ENCODE results near the gene EIF1. TPM values are rescaled to one million over a fixed set of nuclear protein-coding genes. Genes with fewer than 3 reads are reported as not detected.

EIF1 gene
- total RNA-seq, 2 experiments from 2014 or later = 869 to 977 TPM

GRCh38 chr17:41730479-41730878 lies 41.8 kb downstream of the EIF1 start:
- Mint-ChIP-seq H3K36me3 (ENCODE audit: low read depth) (no peaks in the 10 kb centered on the region), H3K4me1 (peaks cover 2% of the 10 kb centered on the region), H3K9me3 (ENCODE audit: low read depth) (no peaks in the 10 kb centered on the region), H3K4me3 (no peak overlapping the region), H3K27ac (no peak overlapping the region), H3K27me3 (peaks cover 28% of the 10 kb centered on the region)
- DNase-seq (no peak), ATAC-seq (no peak)
- intact Hi-C loops (cut with DNase I, micrococcal nuclease) = loop anchor here in 1 of 2 experiments (10.0 kb wide), 1 partner anchor 134 kb away; the partner anchor contains the start of gene KLHL11
- CTCF ChIA-PET = interaction anchor here (0.8 kb wide), 1 partner anchor 40 kb away, joined by 3 read pairs; no protein-coding TSS in a partner anchor
- POLR2A ChIA-PET = no interaction called here

- ATAC-seq = no peak
- H3K27me3 Mint-ChIP-seq = peaks cover 38% of the 10 kb centered on the region
- H3K27ac Mint-ChIP-seq = no peak overlapping the region
- no peak for DNase-seq
- CTCF ChIA-PET = interaction anchor here (0.5 to 1.0 kb wide), 2 partner anchors 71 to 433 kb away, joined by 4 read pairs; no protein-coding TSS in a partner anchor
- no peaks in the 10 kb centered on the region for H3K36me3 Mint-ChIP-seq (ENCODE audit: low read depth)
- H3K4me3 Mint-ChIP-seq = no peak overlapping the region
- POLR2A ChIA-PET = no interaction called here
- peaks cover 2% of the 10 kb centered on the region for H3K4me1 Mint-ChIP-seq
- no peaks in the 10 kb centered on the region for H3K9me3 Mint-ChIP-seq (ENCODE audit: low read depth)
- intact Hi-C loops (cut with DNase I, micrococcal nuclease) = loop anchor here in 1 of 2 experiments (10.0 kb wide), 1 partner anchor 133 kb away; the partner anchor contains the start of gene KLHL11
These were observed 43.2 kb downstream of the EIF1 start for GRCh38 chr17:41731836-41732235.

- Mint-ChIP-seq H3K4me3 (no peak overlapping the region), H3K4me1 (peaks cover 5% of the 10 kb centered on the region), H3K27ac (no peak overlapping the region), H3K9me3 (ENCODE audit: low read depth) (no peaks in the 10 kb centered on the region), H3K27me3 (peaks cover 45% of the 10 kb centered on the region), H3K36me3 (ENCODE audit: low read depth) (no peaks in the 10 kb centered on the region)
- intact Hi-C loops (cut with DNase I, micrococcal nuclease) = loop anchor here in 1 of 2 experiments (10.0 kb wide), 1 partner anchor 131 kb away; the partner anchor contains the start of gene KLHL11
- ATAC-seq (no peak), DNase-seq (peak; percentile 24)
- POLR2A ChIA-PET = no interaction called here
- CTCF ChIA-PET = interaction anchor here (0.8 to 1.2 kb wide), 3 partner anchors 69 to 76 kb away, joined by 3 read pairs; no protein-coding TSS in a partner anchor
These were observed 44.9 kb downstream of the EIF1 start for GRCh38 chr17:41733348-41734138.

- no peak for ATAC-seq
- no peaks in the 10 kb centered on the region for H3K36me3 Mint-ChIP-seq (ENCODE audit: low read depth)
- peaks cover 45% of the 10 kb centered on the region for H3K27me3 Mint-ChIP-seq
- DNase-seq = peak; percentile 37
- H3K9me3 Mint-ChIP-seq (ENCODE audit: low read depth) = no peaks in the 10 kb centered on the region
- no peak within 1 kb of the TSS for H3K4me3 Mint-ChIP-seq
- H3K27ac Mint-ChIP-seq = no peak within 1 kb of the TSS
- ChIA-PET POLR2A (no interaction called here), CTCF (interaction anchor here (1.1 to 1.2 kb wide), 2 partner anchors 68 to 72 kb away, joined by 3 read pairs; no protein-coding TSS in a partner anchor)
- H3K4me1 Mint-ChIP-seq = peaks cover 5% of the 10 kb centered on the region
- intact Hi-C loops (cut with DNase I, micrococcal nuclease) = loop anchor here in 1 of 2 experiments (10.0 kb wide), 1 partner anchor 130 kb away; the partner anchor contains the start of gene KLHL11
These were observed 45.7 kb downstream of the EIF1 start, which contains the start of gene HAP1 for GRCh38 chr17:41734139-41734948. Gene HAP1, minus strand, starts transcription at chr17:41734643. Its CDS starts 9 bp downstream, at chr17:41734634.

GRCh38 chr17:41734949-41735313 lies 46.2 kb downstream of the EIF1 start:
- Mint-ChIP-seq H3K4me3 (no peak overlapping the region), H3K36me3 (ENCODE audit: low read depth) (no peaks in the 10 kb centered on the region), H3K27ac (no peak overlapping the region), H3K27me3 (peaks cover 45% of the 10 kb centered on the region), H3K4me1 (peaks cover 5% of the 10 kb centered on the region), H3K9me3 (ENCODE audit: low read depth) (no peaks in the 10 kb centered on the region)
- POLR2A ChIA-PET = no interaction called here
- CTCF ChIA-PET = interaction anchor here (0.7 to 3.5 kb wide), 4 partner anchors 61 to 72 kb away, joined by 3 to 33 read pairs (median 3); no protein-coding TSS in a partner anchor
- intact Hi-C loops (cut with DNase I, micrococcal nuclease) = loop anchor here in 1 of 2 experiments (10.0 kb wide), 1 partner anchor 130 kb away; the partner anchor contains the start of gene KLHL11
- ATAC-seq (no peak), DNase-seq (no peak)

GRCh38 chr17:41735744-41736143 lies 47.1 kb downstream of the EIF1 start:
- intact Hi-C loops (cut with DNase I, micrococcal nuclease) = loop anchor here in 1 of 2 experiments (10.0 kb wide), 1 partner anchor 129 kb away; the partner anchor contains the start of gene KLHL11
- CTCF ChIA-PET = interaction anchor here (0.7 to 3.5 kb wide), 3 partner anchors 40 to 66 kb away, joined by 3 to 33 read pairs (median 3); no protein-coding TSS in a partner anchor

GRCh38 chr17:41736983-41737679 lies 48.4 kb downstream of the EIF1 start:
- Mint-ChIP-seq H3K9me3 (ENCODE audit: low read depth) (no peaks in the 10 kb centered on the region), H3K4me1 (peaks cover 5% of the 10 kb centered on the region), H3K27me3 (peaks cover 33% of the 10 kb centered on the region), H3K4me3 (peak overlapping the region; percentile 6), H3K36me3 (ENCODE audit: low read depth) (no peaks in the 10 kb centered on the region), H3K27ac (no peak overlapping the region)
- no peak for ATAC-seq
- ChIA-PET POLR2A (no interaction called here), CTCF (interaction anchor here (0.6 to 3.5 kb wide), 20 partner anchors 9 to 289 kb away, joined by 3 to 33 read pairs (median 3); partner anchors contain the start of genes JUP, KLHL11 and P3H4)
- no peak for DNase-seq
- intact Hi-C loops (cut with DNase I, micrococcal nuclease) = loop anchor here in 1 of 2 experiments (10.0 kb wide), 1 partner anchor 128 kb away; the partner anchor contains the start of gene KLHL11

More at GRCh38 chr17:41735744-41736143, 47.1 kb downstream of the EIF1 start:
- Mint-ChIP-seq H3K4me1 (peaks cover 5% of the 10 kb centered on the region), H3K27me3 (peaks cover 45% of the 10 kb centered on the region), H3K9me3 (ENCODE audit: low read depth) (no peaks in the 10 kb centered on the region), H3K4me3 (no peak overlapping the region), H3K36me3 (ENCODE audit: low read depth) (no peaks in the 10 kb centered on the region), H3K27ac (no peak overlapping the region)
- ATAC-seq (no peak), DNase-seq (no peak)
- POLR2A ChIA-PET = no interaction called here

GRCh38 chr17:41737680-41738023 lies 49.0 kb downstream of the EIF1 start:
- H3K27ac Mint-ChIP-seq = no peak overlapping the region
- H3K36me3 Mint-ChIP-seq (ENCODE audit: low read depth) = no peaks in the 10 kb centered on the region
- intact Hi-C loops (cut with DNase I, micrococcal nuclease) = loop anchor here (1.0 to 10.0 kb wide), 5 partner anchors 64 to 222 kb away; partner anchors contain the start of genes KLHL11 (in 1 of the 2) and P3H4 (in 1 of the 2)
- ATAC-seq = peak; percentile 9
- peak overlapping the region; percentile 6 for H3K4me3 Mint-ChIP-seq
- no peak for DNase-seq
- H3K27me3 Mint-ChIP-seq = peaks cover 28% of the 10 kb centered on the region
- POLR2A ChIA-PET = no interaction called here
- H3K9me3 Mint-ChIP-seq (ENCODE audit: low read depth) = no peaks in the 10 kb centered on the region
- H3K4me1 Mint-ChIP-seq = peaks cover 5% of the 10 kb centered on the region
- CTCF ChIA-PET = interaction anchor here (0.6 to 3.5 kb wide), 20 partner anchors 28 to 290 kb away, joined by 3 to 33 read pairs (median 3); partner anchors contain the start of genes JUP, KLHL11 and P3H4

- H3K27ac Mint-ChIP-seq = peak overlapping the region; percentile 73
- intact Hi-C loops (cut with DNase I, micrococcal nuclease) = loop anchor here (1.0 to 10.0 kb wide), 5 partner anchors 63 to 221 kb away; partner anchors contain the start of genes KLHL11 (in 1 of the 2) and P3H4 (in 1 of the 2)
- peaks cover 28% of the 10 kb centered on the region for H3K27me3 Mint-ChIP-seq
- H3K4me1 Mint-ChIP-seq = peaks cover 5% of the 10 kb centered on the region
- DNase-seq = peak; percentile 90
- H3K4me3 Mint-ChIP-seq = peak overlapping the region; percentile 6
- peak; percentile 94 for ATAC-seq
- POLR2A ChIA-PET = no interaction called here
- no peaks in the 10 kb centered on the region for H3K9me3 Mint-ChIP-seq (ENCODE audit: low read depth)
- CTCF ChIA-PET = interaction anchor here (0.6 to 3.5 kb wide), 17 partner anchors 27 to 290 kb away, joined by 3 to 33 read pairs (median 3); partner anchors contain the start of genes JUP and P3H4
- no peaks in the 10 kb centered on the region for H3K36me3 Mint-ChIP-seq (ENCODE audit: low read depth)
These were observed 49.6 kb downstream of the EIF1 start for GRCh38 chr17:41738077-41738800.

GRCh38 chr17:41738801-41739112 lies 50.1 kb downstream of the EIF1 start:
- peaks cover 24% of the 10 kb centered on the region for H3K27me3 Mint-ChIP-seq
- no peak overlapping the region for H3K27ac Mint-ChIP-seq
- no peaks in the 10 kb centered on the region for H3K9me3 Mint-ChIP-seq (ENCODE audit: low read depth)
- CTCF ChIA-PET = no interaction called here
- POLR2A ChIA-PET = no interaction called here
- peaks cover 5% of the 10 kb centered on the region for H3K4me1 Mint-ChIP-seq
- no peak for ATAC-seq
- no peak for DNase-seq
- H3K4me3 Mint-ChIP-seq = no peak overlapping the region
- intact Hi-C loops (cut with DNase I, micrococcal nuclease) = loop anchor here (1.0 to 10.0 kb wide), 5 partner anchors 63 to 221 kb away; partner anchors contain the start of genes KLHL11 (in 1 of the 2) and P3H4 (in 1 of the 2)
- H3K36me3 Mint-ChIP-seq (ENCODE audit: low read depth) = no peaks in the 10 kb centered on the region

Data from activated CD4-positive, alpha-beta T cell treated with anti-CD3 and anti-CD28 coated beads for 36 hours (primary cell).